DMS153 (cell line): Measurements from ENCODE around the gene ZNF566.

ENCODE experiments used
- DNase-seq: peaks from one replicate; lab custom pipeline; 2025; lab: John Stamatoyannopoulos, UW

Gene ZNF566

DNA sequence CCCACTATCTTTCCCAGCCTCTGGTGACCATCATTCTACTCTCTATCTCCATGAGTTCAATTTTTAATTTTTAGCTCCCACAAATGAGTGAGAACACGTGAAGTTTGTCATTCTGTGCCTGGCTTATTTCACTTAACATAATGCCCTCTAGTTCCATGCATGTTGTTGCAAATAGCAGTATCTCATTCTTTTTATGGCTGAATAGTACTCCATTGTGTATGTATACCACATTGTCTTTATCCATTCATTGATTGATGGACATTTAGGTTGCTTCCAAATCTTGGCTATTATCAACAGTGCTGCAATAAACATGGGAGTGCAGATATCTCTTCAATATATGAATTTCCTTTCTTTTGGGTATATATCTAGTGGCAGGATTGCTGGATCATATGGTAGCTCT lies 48.0 kb downstream of the ZNF566 start:
- DNase-seq, result no peak

DNA sequence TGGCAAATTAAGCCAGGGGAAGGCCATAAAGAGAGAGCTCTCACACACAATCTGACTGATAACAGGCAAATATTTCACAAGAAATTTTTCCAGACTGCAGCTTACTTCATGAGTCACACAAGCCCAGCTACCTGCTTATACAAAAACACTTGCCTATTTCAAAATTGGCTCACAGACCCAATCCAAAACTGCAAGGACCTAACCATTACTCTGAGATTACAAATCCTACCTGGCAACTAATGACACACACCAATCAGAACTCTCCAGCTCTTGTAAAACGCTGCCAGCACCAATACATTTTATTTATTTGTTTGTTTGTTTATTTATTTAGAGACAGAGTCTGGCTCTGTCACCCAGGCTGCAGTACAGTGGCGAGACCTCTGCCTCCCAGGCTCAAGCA lies 52.8 kb downstream of the ZNF566 start:
- DNase-seq, result no peak

DNA sequence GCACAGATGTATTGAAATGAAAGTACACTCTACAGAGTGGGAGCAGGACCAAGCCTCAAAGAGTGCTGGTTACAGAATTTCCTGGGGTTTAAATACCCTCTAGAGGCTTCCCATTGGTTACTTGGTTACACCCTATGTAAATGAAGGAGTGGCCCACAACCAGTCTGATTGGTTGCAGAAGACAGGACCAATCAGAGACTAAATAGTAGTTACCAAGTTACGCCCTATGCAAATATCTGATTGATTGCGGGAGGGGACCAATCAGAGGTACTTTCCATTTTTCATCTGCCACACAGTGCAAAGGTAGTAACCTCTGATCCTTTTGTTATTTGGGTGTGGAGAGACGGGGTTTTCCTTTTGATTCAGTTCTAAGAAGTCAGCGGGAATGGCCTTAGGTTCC lies 65.4 kb downstream of the ZNF566 start:
- no peak for DNase-seq

DNA sequence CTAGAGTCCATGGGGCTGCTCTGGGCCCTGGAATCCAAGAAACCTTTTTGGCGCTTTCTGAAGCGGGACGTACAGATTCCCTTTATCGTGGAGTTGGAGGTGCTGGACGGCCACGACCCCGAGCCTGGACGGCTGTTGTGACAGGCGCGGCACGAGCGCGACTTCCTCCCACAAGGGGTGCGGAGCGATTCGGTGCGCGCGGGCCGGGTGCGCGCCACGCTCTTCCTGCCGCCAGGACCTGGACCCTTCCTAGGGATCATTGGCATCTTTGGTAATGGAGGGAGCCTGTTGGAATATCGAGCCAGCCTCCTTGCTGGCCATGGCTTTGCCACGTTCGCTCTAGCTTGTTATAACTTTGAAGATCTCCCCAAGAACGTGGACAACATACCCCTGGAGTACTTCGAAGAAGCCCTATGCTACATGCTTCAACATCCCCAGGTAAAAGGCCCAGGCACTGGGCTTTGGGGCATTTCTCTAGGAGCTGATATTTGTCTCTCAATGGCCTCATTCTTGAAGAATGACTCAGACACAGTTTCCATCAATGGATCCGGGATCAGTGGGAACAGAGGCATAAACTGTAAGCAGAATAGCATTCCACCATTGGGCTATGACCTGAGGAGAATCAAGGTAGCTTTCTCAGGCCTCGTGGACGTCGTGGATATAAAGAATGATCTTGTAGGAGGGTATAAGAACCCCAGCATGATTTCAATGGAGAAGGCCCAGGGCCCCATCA lies 67.4 kb downstream of the ZNF566 start:
- DNase-seq, result no peak

DNA sequence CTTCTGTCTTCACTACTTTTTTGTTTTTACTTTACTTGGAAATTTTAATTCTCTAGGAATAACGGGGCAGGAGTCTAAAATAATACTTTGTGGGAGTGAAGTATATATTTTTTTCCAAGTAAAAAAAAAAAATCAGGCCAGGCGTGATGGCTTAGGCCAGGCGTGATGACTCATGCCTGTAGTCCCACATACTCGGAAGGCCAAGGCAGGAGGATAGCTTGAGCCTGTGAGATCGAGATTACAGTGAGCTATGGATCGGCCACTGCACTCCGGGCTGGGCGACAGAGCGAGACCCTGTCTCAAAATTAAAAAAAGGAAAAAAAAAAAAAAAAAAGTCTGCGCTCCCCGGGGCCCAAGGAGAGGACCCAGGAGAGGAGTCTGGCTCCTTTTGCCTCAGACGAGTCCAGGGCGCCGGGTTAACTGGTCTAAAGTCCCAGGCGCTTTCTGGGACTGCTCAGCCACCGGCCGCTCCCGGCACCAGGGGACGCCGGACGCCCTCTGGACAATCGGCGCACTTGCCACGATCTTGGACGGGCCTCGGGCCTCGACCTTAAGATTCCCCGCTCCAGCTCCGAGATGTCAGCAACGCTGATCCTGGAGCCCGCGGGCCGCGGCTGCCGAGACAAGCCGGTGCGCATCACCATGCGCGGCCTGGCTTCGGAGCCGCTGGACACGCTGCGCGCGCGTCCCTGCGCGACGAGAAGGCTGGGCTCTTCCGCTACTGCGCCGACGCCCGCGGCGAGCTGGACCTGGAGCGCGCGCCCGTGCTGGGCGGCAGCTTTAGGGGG lies 68.2 kb downstream of the ZNF566 start:
- DNase-seq, result no peak

DNA sequence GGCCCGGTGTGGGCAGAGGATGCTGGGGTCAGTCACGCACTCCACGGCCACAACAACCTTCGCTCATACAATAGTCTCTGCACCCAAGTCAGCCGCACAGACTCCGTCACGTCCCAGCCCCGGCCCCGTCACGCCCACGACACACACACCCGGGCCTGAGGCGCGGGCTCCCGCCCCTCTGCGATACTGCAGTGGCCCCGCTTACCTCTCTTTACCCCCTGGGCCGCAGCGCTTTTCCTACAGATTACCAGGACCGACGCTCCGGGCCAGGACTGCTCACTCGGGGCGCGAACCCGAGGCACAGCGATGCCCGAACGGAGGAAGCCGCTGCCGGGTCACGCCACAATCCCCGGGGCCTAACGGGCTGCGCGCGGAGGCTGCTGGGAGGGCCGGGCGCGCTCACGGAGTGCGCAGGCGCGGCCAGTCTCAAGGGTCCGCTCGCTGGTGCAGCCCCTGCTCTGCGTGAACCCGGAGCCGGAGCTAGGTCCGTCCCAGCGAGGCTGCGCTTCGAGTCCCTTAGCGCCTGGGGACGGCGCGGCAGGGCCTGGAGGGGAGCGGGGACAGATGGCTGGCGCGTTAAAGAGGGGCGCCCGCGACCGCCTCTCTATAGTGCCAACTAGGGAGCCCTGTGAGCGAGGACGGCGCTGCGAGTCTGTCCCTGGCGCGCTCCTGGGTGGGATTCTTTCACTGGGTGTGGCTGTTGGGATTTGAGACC lies 70.9 kb downstream of the ZNF566 start, which contains the start of gene ZFP82:
Gene ZFP82 (minus strand): TSS at position 358 of the 715 bp plus-strand sequence. CDS start 8,855 bp downstream, outside the sequence.
- DNase-seq, result no peak

DNA sequence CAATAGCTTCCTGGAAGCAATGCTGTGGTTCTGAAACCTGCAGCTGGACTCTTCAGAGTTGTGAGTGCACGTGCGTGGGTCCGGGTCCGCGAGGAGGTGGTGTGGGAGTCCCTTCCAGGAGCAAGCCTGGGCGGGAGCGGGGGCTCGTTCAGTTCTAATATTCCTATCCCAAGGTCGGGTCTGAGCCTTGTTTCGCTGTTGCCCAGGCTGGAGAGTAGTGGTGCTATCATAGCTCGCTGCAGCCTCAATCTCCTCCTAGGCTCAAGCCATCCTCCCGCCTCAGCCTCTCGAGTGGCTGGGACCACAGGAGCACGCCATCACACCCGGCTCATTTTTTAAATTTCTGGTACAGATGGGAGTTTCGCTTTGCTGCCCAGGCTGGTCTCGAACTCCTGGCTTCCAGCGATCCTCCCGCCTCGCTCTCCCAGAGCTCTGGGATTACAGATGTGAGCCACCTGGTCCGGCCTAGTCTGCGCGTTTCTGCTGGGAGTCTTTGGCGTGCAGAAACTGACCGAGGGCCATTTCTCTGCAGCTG lies 71.5 kb downstream of the ZNF566 start:
- DNase-seq, result no peak

DNA sequence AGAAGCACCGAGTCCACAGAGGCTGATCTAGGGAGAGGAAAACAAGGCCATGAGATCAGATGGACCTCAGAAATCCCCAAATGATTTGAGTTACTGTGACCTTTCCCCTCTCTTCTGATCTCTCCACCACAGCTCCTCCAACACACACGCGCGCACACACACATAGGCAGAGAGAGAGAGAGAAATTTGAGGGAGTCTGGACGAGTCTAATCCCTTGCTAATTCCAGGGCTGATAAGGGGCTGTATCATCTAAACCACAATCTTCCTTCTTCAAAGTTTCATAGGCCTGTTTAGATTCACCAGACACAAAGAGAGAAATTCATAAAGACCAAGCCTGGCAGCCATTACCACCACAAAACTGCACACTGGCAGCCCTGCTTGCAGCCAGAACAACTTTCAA lies 79.5 kb downstream of the ZNF566 start:
- no peak for DNase-seq

DNA sequence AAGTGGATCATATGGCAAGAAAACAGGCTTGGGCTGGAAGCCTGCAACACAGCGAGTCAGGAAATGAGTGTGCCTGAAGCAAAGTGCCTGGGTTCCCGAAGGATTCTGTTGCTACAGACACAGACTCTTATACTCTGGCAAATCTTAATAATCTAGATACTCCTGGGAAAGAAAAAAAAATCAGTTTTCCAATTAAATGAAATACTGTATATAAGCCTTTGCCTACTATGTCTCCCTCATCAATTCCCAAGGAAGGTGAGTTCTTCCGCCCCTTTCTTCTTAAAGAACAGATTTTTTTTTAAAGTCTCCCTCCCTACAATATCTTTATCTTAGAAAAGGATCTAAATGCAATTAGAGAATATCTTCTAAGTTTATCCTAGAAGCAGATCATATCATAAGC lies 81.3 kb downstream of the ZNF566 start:
- no peak for DNase-seq

DNA sequence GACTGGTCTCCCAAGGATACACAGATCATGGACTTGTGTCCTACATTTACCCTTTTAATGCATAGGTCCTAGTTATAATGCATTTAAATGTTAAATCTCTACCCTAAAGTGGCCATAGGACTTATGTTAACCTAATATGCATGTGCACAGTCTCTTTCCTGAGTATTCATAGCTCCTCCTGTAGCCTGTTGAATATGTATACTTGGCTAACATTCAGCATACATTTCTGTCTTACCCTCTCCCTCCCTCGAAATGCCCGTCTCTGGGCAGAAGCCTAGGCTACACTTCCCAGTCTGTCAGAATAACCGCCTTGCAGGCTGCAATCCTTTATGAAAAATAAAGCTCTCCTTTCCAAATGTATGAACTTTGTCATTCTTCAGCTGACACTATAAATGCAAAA lies 84.9 kb downstream of the ZNF566 start:
- DNase-seq, result no peak

DNA sequence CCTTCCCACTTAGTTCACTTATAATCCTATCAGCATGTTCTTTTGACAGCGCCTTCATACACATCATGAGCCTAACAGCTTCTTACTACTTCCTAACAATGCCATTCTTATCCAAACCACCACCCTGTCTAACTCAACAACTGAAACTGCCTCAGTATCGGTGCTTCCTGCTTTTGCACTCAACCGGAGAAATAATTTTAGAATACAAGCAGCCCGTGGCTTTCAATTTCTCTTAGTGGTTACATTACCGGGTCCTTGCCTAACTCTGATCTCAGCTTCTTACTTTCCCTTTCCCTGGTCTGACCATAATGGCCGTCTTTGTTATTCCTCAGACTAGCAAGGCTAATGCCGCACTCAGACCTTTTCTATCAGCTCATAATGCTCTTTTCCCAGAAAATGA lies 87.9 kb downstream of the ZNF566 start:
- no peak for DNase-seq

DNA sequence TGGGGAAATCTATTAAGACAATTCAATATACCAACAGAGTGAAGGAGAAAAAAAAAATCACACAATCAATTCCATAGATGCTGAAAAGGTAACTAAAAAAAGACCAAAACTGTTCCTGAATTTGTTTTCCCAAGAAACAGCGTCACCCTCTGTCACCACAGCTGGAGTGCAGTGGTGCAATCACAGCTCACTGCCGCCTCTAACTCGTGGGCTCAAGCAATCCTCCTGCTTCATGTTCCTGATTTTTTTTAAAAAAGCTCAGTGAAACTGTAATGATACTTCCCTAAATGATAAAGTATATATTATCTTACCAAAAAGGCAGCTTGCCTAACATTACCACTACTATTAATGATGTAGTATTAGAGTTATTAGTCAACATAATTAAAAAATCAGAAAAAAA lies 90.8 kb downstream of the ZNF566 start:
- DNase-seq, result no peak
